Esophagus muscularis mucosa (tissue), 4 donors: ENCODE data around the gene GSC. TPM values are rescaled to one million over a fixed set of nuclear protein-coding genes. Genes with fewer than 3 reads are reported as not detected.
"Not testable (repeated sequence)": the region's sequence is repeated elsewhere in the genome, so short reads cannot be mapped to it uniquely, and the experiment has no call there.

Experiments used
- DNase-seq: peaks from one replicate; pipeline ENCODE4 v3.0.0-alpha.2; 2017; ENCODE audit errors: extremely low spot score
- H3K27ac ChIP-seq, 4 donors: fragments of 200-600 bp; sonication (generic); replicated peaks in 1 of 4; 1 replicate in 3 of 4; 2 replicates in 1 of 4; pipeline ENCODE4 v1.5.1; 2016 to 2019; ENCODE audit warnings: mild to moderate bottlenecking in 1 of 4
- H3K27me3 ChIP-seq, 4 donors: fragments of 200-600 bp; sonication (generic); one replicate each; pipeline versions ENCODE4 v1.5.1 to v1.6.0; 2016 to 2019
- H3K36me3 ChIP-seq, 4 donors: fragments of 200-600 bp; sonication (generic); one replicate each; pipeline ENCODE4 v1.5.1; 2016 to 2019
- H3K4me1 ChIP-seq, 4 donors: fragments of 200-600 bp; sonication (generic); one replicate each; pipeline ENCODE4 v1.5.1; 2016 to 2019
- H3K4me3 ChIP-seq, 4 donors: fragments of 200-600 bp; sonication (generic); 1 replicate in 2 of 4; 2 replicates in 2 of 4; pipeline ENCODE4 v1.5.1; 2016 to 2019; ENCODE audit warnings: mild to moderate bottlenecking in 4 of 4, moderate library complexity in 1 of 4
- H3K9me3 ChIP-seq, 4 donors: fragments of 200-600 bp; sonication (generic); 1 replicate in 3 of 4; 2 replicates in 1 of 4; pipeline ENCODE4 v1.5.1; 2016 to 2019
- CTCF ChIP-seq, 3 experiments: fragments of 200-600 bp in 2 of 3; fragments of 450-650 bp in 1 of 3; sonication (generic) in 2 of 3; IDR thresholded peaks; one replicate each; pipeline ENCODE4 v1.5.1; 2017 to 2019; ENCODE audit warnings: antibody characterized with exemption in 3 of 3, mild to moderate bottlenecking in 2 of 3, moderate library complexity in 1 of 3
- EP300 ChIP-seq: sonication (generic); formaldehyde crosslinking; IDR thresholded peaks from one replicate; pipeline ENCODE4 v1.6.1; 2017; ENCODE audit warnings: antibody characterized with exemption
- POLR2A ChIP-seq: fragments of 450-650 bp; IDR thresholded peaks from one replicate; pipeline ENCODE4 v1.6.1; 2017; ENCODE audit warnings: antibody characterized with exemption, moderate library complexity, mild to moderate bottlenecking, low read depth
- POLR2AphosphoS5 ChIP-seq, 2 donors: sonication (generic); formaldehyde crosslinking; IDR thresholded peaks; one replicate each; pipeline ENCODE4 v1.6.1; 2017; ENCODE audit warnings: antibody characterized with exemption in 2 of 2
- WGBS: methylation state at CpG from one replicate; pipeline ENCODE4 v1.1.5; 2018; 5-methylcytosine and 5-hydroxymethylcytosine counted together
- intact Hi-C: fragments of 100-400 bp; cut with DNase I; formaldehyde crosslinking; loops from one replicate; pipeline ENCODE4 v1.15.1; 2023
- total RNA-seq, 4 donors: library from RNA; depleted of rRNA; stranded (reverse); fragments of >200 nt; gene quantifications; one replicate each; pipeline versions ENCODE4 v1.1.0 to v1.2.1, GENCODE V29; 2016

GSC gene
- total RNA-seq, 4 donors from 2014 or later: 0.91 to 0.98 TPM; not detected in 2

- intact Hi-C loops: no loop called here
- no peak for DNase-seq
- WGBS: 97% methylated on average over 3 of the region's 3 CpGs
- H3K9me3 ChIP-seq: no peaks in the 10 kb centered on the region
- TF ChIP-seq POLR2AphosphoS5 (IDR thresholded peaks at IDR 0.05): no peak
- TF ChIP-seq POLR2A: no peak
- no peak for TF ChIP-seq EP300
- no peak for TF ChIP-seq CTCF (IDR thresholded peaks at IDR 0.05)
- H3K27ac ChIP-seq: no peak overlapping the region
- H3K27me3 ChIP-seq: peaks cover 0 to 39% (median 0%) of the 10 kb centered on the region in 4 donors
- H3K36me3 ChIP-seq: no peaks in the 10 kb centered on the region
- H3K4me3 ChIP-seq: no peak overlapping the region
- no peaks in the 10 kb centered on the region for H3K4me1 ChIP-seq
Measured at GRCh38 chr14:94746131-94746530, 23.8 kb downstream of the GSC start.

- Histone ChIP-seq H3K9me3 (no peaks in the 10 kb centered on the region), H3K27me3 (peaks cover 0 to 23% (median 0%) of the 10 kb centered on the region in 4 donors), H3K4me3 (no peak overlapping the region), H3K27ac (no peak overlapping the region), H3K4me1 (no peaks in the 10 kb centered on the region), H3K36me3 (no peaks in the 10 kb centered on the region)
- intact Hi-C loops: no loop called here
- no peak for DNase-seq
- TF ChIP-seq CTCF (IDR thresholded peaks at IDR 0.05): no peak
- TF ChIP-seq POLR2A: no peak
- TF ChIP-seq EP300: no peak
- no peak for TF ChIP-seq POLR2AphosphoS5 (IDR thresholded peaks at IDR 0.05)
- WGBS: 83% methylated on average over 5 of the region's 5 CpGs
Measured at GRCh38 chr14:94738751-94739150, 31.2 kb downstream of the GSC start.

GRCh38 chr14:94738097-94738496 lies 31.8 kb downstream of the GSC start:
- H3K9me3 ChIP-seq: no peaks in the 10 kb centered on the region
- no peak overlapping the region for H3K4me3 ChIP-seq
- H3K36me3 ChIP-seq: no peaks in the 10 kb centered on the region
- WGBS: 95% methylated on average over 7 of the region's 7 CpGs
- no peak overlapping the region for H3K27ac ChIP-seq
- peaks cover 0 to 16% (median 0%) of the 10 kb centered on the region in 4 donors for H3K27me3 ChIP-seq
- DNase-seq: no peak
- H3K4me1 ChIP-seq: no peaks in the 10 kb centered on the region
- TF ChIP-seq CTCF (IDR thresholded peaks at IDR 0.05) (no peak), POLR2A (no peak), POLR2AphosphoS5 (IDR thresholded peaks at IDR 0.05) (no peak), EP300 (no peak)
- intact Hi-C loops: no loop called here

DNA sequence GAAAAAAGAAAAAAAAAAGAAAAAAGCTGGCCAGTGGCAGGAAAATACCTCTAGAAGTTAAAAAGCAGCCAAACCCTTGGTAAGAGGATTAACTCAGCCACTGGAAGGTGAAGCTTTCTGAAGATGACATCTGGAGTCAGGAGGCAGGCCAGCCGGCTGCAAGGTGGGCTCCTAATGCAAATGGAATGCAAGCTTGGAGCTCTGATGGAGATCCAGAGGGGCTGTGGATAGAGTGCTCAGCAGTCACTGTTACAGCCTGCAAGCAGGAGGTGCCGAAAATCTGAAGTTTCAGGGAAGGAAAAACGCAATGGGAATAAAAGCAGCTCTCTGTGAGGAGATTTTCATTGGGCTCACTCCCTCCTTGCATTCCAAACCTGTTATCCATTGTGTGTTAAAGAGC lies 41.0 kb downstream of the GSC start:
- H3K9me3 ChIP-seq: no peaks in the 10 kb centered on the region
- H3K4me3 ChIP-seq: no peak overlapping the region
- no peak for DNase-seq
- TF ChIP-seq POLR2A: no peak
- WGBS: 61% methylated on average over 3 of the region's 3 CpGs
- H3K36me3 ChIP-seq: no peaks in the 10 kb centered on the region
- intact Hi-C loops: no loop called here
- no peaks in the 10 kb centered on the region for H3K27me3 ChIP-seq
- no peak overlapping the region for H3K27ac ChIP-seq
- no peaks in the 10 kb centered on the region for H3K4me1 ChIP-seq

- H3K4me3 ChIP-seq, H3K4me1 ChIP-seq, H3K27me3 ChIP-seq, H3K9me3 ChIP-seq, DNase-seq, H3K36me3 ChIP-seq, H3K27ac ChIP-seq, intact Hi-C loops: not testable (repeated sequence)
- WGBS: 94% methylated on average over 5 of the region's 5 CpGs
Measured at GRCh38 chr14:94728440-94728839, 41.5 kb downstream of the GSC start.

DNA sequence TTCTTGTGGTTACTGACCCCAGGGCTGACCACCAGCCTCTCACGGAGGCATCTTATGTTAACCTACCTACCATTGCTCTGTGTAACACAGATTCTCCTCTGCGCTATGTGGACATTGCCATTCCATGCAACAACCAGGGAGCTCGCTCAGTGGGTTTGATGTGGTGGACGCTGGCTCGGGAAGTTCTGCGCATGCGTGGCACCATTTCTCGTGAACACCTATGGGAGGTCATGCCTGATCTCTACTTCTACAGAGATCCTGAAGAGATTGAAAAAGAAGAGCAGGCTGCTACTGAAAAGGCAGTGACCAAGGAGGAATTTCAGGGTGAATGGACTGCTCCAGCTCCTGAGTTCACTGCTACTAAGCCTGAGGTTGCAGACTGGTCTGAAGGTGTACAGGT lies 43.3 kb downstream of the GSC start:
- H3K27ac ChIP-seq, H3K4me3 ChIP-seq, intact Hi-C loops, DNase-seq, H3K27me3 ChIP-seq, H3K9me3 ChIP-seq, H3K36me3 ChIP-seq, H3K4me1 ChIP-seq: not testable (repeated sequence)
- 100% methylated on average over 7 of the region's 8 CpGs for WGBS
